HG02970 (cell line): Measurements from ENCODE around the gene RSPH1.

Experiments used
- ATAC-seq: cut with Tn5 transposase; IDR thresholded peaks from one replicate; pipeline ENCODE4 v1.9.1; 2021; ENCODE audit warnings: mild to moderate bottlenecking, moderate library complexity, moderate number of reproducible peaks; ENCODE audit not compliant: unreplicated experiment, low FRiP score

Gene RSPH1

GRCh38 chr21:42452401-42453223 is 43.4 kb downstream of the RSPH1 start:
- no peak for ATAC-seq

GRCh38 chr21:42451941-42452340 is 44.1 kb downstream of the RSPH1 start:
- no peak for ATAC-seq

GRCh38 chr21:42448686-42449085 is 47.3 kb downstream of the RSPH1 start:
- ATAC-seq = no peak

- ATAC-seq = no peak
Measured at GRCh38 chr21:42447732-42448131, 48.3 kb downstream of the RSPH1 start.

GRCh38 chr21:42447182-42447581 is 48.8 kb downstream of the RSPH1 start:
- no peak for ATAC-seq

GRCh38 chr21:42446531-42446930 is 49.5 kb downstream of the RSPH1 start:
- ATAC-seq = no peak

GRCh38 chr21:42445311-42445710 is 50.7 kb downstream of the RSPH1 start:
- ATAC-seq = no peak

GRCh38 chr21:42444745-42445059 is 51.3 kb downstream of the RSPH1 start:
- no peak for ATAC-seq

- no peak for ATAC-seq
Measured at GRCh38 chr21:42443876-42444744, 51.9 kb downstream of the RSPH1 start.

GRCh38 chr21:42443181-42443785 is 52.7 kb downstream of the RSPH1 start:
- no peak for ATAC-seq

GRCh38 chr21:42441963-42442362 is 54.1 kb downstream of the RSPH1 start:
- ATAC-seq = no peak

GRCh38 chr21:42440187-42440792 is 55.7 kb downstream of the RSPH1 start:
- ATAC-seq = no peak

- ATAC-seq = no peak
Measured at GRCh38 chr21:42439284-42440186, 56.5 kb downstream of the RSPH1 start.

GRCh38 chr21:42438316-42439205 is 57.5 kb downstream of the RSPH1 start:
- no peak for ATAC-seq

- no peak for ATAC-seq
Measured at GRCh38 chr21:42437786-42438185, 58.2 kb downstream of the RSPH1 start.

- no peak for ATAC-seq
Measured at GRCh38 chr21:42436914-42437313, 59.1 kb downstream of the RSPH1 start.

- ATAC-seq = no peak
Measured at GRCh38 chr21:42435833-42436232, 60.2 kb downstream of the RSPH1 start.

- no peak for ATAC-seq
Measured at GRCh38 chr21:42435401-42435800, 60.6 kb downstream of the RSPH1 start.

GRCh38 chr21:42434884-42435283 is 61.1 kb downstream of the RSPH1 start:
- no peak for ATAC-seq
